ENCODE measurements around the gene VSIG10L2. TPM values are rescaled to one million over a fixed set of nuclear protein-coding genes. Genes with fewer than 3 reads are reported as not detected.

Gene VSIG10L2
- total RNA-seq, 2 donors from 2014 or later, result not detected

DNA sequence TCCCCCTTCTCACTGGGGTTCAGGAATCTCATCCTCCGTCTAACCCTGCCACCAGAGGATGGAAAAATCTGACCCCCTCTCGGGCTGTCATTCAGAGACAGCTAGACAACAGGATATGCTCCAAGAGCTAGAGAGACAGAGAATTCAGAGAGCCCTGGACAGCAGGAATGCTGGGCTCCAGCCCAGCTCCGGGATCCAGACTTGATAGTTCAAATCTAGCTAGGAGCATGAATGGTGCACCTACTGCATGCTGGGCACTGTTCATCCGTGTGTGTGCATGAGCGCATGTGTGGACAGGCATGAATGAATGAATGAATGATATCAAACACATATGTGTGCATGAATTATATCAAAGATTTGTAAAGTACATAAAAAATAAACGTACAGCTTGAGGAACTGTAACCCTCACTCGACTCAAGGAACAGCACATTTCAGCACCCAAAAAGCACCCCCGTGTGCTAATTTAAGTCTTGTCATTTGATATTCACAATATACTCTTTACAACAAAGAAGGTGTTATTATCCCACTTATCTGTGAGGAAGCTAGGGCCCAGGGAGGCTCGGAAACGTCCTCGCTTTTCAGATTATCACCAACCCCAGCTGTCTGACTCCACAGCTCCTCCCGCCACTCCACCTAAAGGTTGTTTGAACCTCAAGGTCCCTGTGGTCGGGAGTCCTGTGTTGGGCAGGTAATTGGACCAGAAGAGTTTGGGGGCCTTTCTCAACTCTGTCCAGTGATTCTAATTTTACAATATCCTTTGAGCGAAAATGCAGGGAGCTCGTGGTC is 640 bp upstream of the VSIG10L2 start:
- Mint-ChIP-seq H3K4me3 (no peak overlapping the region), H3K36me3 (ENCODE audit: low read depth) (no peaks in the 10 kb centered on the region), H3K4me1 (peaks cover 20% of the 10 kb centered on the region), H3K27me3 (ENCODE audit: insufficient read depth) (no peaks in the 10 kb centered on the region), H3K27ac (no peak overlapping the region), H3K9me3 (no peaks in the 10 kb centered on the region)
- DNase-seq, result no peak
- TF ChIP-seq, protein P1, sequence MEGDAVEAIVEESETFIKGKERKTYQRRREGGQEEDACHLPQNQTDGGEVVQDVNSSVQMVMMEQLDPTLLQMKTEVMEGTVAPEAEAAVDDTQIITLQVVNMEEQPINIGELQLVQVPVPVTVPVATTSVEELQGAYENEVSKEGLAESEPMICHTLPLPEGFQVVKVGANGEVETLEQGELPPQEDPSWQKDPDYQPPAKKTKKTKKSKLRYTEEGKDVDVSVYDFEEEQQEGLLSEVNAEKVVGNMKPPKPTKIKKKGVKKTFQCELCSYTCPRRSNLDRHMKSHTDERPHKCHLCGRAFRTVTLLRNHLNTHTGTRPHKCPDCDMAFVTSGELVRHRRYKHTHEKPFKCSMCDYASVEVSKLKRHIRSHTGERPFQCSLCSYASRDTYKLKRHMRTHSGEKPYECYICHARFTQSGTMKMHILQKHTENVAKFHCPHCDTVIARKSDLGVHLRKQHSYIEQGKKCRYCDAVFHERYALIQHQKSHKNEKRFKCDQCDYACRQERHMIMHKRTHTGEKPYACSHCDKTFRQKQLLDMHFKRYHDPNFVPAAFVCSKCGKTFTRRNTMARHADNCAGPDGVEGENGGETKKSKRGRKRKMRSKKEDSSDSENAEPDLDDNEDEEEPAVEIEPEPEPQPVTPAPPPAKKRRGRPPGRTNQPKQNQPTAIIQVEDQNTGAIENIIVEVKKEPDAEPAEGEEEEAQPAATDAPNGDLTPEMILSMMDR (conservative IDR thresholded peaks at IDR 0.05), result no peak
- Histone ChIP-seq H3K27ac (ENCODE audit: low read depth, low read length) (no peak overlapping the region), H3K9ac (ENCODE audit: extremely low read depth, low read length, poor library complexity, severe bottlenecking) (no peak overlapping the region), H3K9me3 (ENCODE audit: control insufficient read depth, low read length) (no peaks in the 10 kb centered on the region), H3K4me3 (ENCODE audit: low read length) (no peak overlapping the region), H3K36me3 (ENCODE audit: control insufficient read depth, insufficient read depth, low read length) (no peaks in the 10 kb centered on the region), H3K27me3 (ENCODE audit: control insufficient read depth, insufficient read depth, low read length, poor library complexity, severe bottlenecking) (peaks cover 8% of the 10 kb centered on the region), H3K4me1 (ENCODE audit: control insufficient read depth, insufficient read depth, low read length) (no peaks in the 10 kb centered on the region)
- 82 to 98% methylated on average over 4 to 15 of the region's 15 CpGs for WGBS, 2 experiments (ENCODE audit: insufficient coverage in 1 of 2, insufficient read length in 1 of 2)

DNA sequence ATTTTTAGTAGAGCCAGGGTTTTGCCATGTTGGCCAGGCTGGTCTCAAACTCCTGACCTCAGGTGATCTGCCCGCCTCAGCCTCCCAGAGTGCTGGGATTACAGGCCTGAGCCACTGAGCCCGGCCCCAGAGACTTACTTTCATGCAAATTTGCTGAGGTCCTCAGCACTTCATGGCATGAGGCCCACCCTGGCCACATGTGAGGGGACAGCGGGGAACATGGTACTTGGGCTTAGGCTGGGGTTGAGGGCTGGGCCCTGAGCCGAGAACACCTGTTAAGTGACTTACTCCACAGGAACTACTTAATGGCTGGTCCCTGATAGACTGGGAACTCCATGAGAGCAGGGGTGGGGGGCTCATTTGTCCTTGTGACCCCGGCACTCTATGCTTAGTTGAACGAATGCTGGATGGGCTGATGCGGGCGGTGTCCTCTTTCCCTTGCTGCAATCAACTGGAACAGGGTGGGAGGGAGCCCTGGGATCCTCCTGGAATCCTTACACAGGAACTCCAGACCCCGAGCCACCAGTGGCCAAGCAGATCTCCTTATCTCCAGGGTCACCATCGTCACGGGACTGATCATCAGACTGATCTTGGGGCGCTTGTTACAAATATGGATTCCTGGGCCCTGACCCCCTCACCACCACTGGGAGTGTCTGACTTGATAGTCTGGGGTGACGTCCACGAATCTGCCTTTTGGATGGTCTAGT is 1.0 kb downstream of the VSIG10L2 start:
- TF ChIP-seq, protein P1 (conservative IDR thresholded peaks at IDR 0.05), result no peak
- no peak overlapping the region for H3K27ac Mint-ChIP-seq
- 91 to 95% methylated on average over 11 to 14 of the region's 14 CpGs for WGBS, 2 experiments (ENCODE audit: insufficient coverage in 1 of 2, insufficient read length in 1 of 2)

DNA sequence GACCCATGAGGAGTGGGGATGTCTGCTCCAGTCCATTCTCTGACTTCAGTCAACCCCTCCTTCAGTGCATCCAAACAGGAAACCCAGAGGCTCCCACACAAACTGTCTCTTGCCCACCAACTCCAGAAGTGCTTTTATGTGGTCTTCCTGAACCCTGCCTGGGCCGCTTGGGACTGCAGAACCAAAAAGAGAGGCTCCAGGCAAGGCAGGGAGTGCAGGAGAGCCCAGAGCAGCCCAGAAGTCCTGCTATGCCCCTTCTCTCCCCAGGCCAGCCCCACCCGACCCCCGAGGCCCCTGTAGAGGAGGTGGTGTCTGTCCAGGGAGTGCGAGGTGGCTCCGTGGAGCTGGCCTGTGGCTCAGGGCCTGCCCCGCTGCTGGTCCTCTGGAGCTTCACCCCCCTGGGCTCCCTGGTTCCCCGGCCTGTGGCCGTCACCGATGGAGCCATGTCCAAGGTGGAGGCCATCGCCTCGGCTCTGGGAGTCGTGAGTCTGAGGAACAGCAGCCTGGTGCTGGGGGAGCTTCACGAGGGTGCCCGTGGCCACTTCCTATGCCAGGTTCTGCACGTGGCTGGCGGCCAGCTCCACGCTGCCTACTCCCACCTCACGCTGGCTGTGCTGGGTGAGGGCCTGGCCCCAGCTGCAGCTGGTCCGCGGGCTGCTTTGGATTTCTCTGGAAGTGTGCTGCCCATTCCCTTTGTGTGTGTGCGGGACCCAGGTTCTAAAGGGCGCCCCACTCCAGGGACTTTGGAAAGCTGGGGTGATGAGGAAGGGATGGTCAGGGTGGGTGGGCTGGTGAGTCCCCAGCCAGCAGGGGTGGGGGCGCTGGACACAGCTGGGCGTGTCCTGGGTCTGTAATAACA is 1.8 kb downstream of the VSIG10L2 start:
- peaks cover 11% of the 10 kb centered on the region for H3K4me1 Mint-ChIP-seq
- no peak overlapping the region for H3K27ac Mint-ChIP-seq
- TF ChIP-seq, protein P1 (conservative IDR thresholded peaks at IDR 0.05), result no peak
- Histone ChIP-seq H3K27me3 (ENCODE audit: control insufficient read depth, insufficient read depth, low read length, poor library complexity, severe bottlenecking) (peaks cover 8% of the 10 kb centered on the region), H3K27ac (ENCODE audit: low read depth, low read length) (no peak overlapping the region), H3K4me3 (ENCODE audit: low read length) (no peak overlapping the region), H3K9me3 (ENCODE audit: control insufficient read depth, low read length) (no peaks in the 10 kb centered on the region), H3K36me3 (ENCODE audit: control insufficient read depth, insufficient read depth, low read length) (no peaks in the 10 kb centered on the region), H3K4me1 (ENCODE audit: control insufficient read depth, insufficient read depth, low read length) (no peaks in the 10 kb centered on the region), H3K9ac (ENCODE audit: extremely low read depth, low read length, poor library complexity, severe bottlenecking) (no peak overlapping the region)
- whole genome bisulfite sequencing, 2 experiments (ENCODE audit: insufficient coverage in 1 of 2, insufficient read length in 1 of 2), result 89 to 91% methylated on average over 15 to 24 of the region's 24 CpGs
- no peak overlapping the region for H3K4me3 Mint-ChIP-seq
- no peaks in the 10 kb centered on the region for H3K36me3 Mint-ChIP-seq (ENCODE audit: low read depth)
- no peak for DNase-seq
- no peaks in the 10 kb centered on the region for H3K9me3 Mint-ChIP-seq
- H3K27me3 Mint-ChIP-seq (ENCODE audit: insufficient read depth), result no peaks in the 10 kb centered on the region

More for the DNA sequence above, 1.0 kb downstream of the VSIG10L2 start:
- H3K27me3 ChIP-seq (ENCODE audit: control insufficient read depth, insufficient read depth, low read length, poor library complexity, severe bottlenecking), result peaks cover 8% of the 10 kb centered on the region
- H3K36me3 ChIP-seq (ENCODE audit: control insufficient read depth, insufficient read depth, low read length), result no peaks in the 10 kb centered on the region
- no peak overlapping the region for H3K4me3 Mint-ChIP-seq
- H3K4me1 ChIP-seq (ENCODE audit: control insufficient read depth, insufficient read depth, low read length), result no peaks in the 10 kb centered on the region
- H3K27ac ChIP-seq (ENCODE audit: low read depth, low read length), result no peak overlapping the region
- no peaks in the 10 kb centered on the region for H3K9me3 ChIP-seq (ENCODE audit: control insufficient read depth, low read length)
- no peak overlapping the region for H3K4me3 ChIP-seq (ENCODE audit: low read length)
- DNase-seq, result no peak
- H3K9me3 Mint-ChIP-seq, result no peaks in the 10 kb centered on the region
- H3K36me3 Mint-ChIP-seq (ENCODE audit: low read depth), result no peaks in the 10 kb centered on the region
- H3K27me3 Mint-ChIP-seq (ENCODE audit: insufficient read depth), result no peaks in the 10 kb centered on the region
- H3K4me1 Mint-ChIP-seq, result peaks cover 13% of the 10 kb centered on the region
- no peak overlapping the region for H3K9ac ChIP-seq (ENCODE audit: extremely low read depth, low read length, poor library complexity, severe bottlenecking)

All from endodermal cell (in vitro differentiated cells).